GM13976 (cell line): ENCODE measurements around the gene NASP.

Experiments
- DNase-seq: peaks from one replicate; pipeline ENCODE4 v3.0.0; 2012; ENCODE audit warnings: low spot score
- CTCF ChIP-seq: IDR thresholded peaks from 2 replicates; pipeline ENCODE4 v1.5.1; 2012; ENCODE audit warnings: borderline replicate concordance, mild to moderate bottlenecking; ENCODE audit not compliant: insufficient read depth; ENCODE audit errors: extremely low read depth, missing control alignments, control extremely low read depth
- in situ Hi-C: fragments of 300-500 bp; cut with MboI; formaldehyde crosslinking; loops from one replicate; pipeline ENCODE4 v1.12.0; 2022; ENCODE audit warnings: low sequenced_read_pairs, mixed read lengths, inconsistent platforms; ENCODE audit not compliant: unreplicated experiment

Gene NASP

GRCh38 chr1:45623972-45624371, 40.1 kb downstream of the NASP start, which contains the start of gene CCDC17:
TSS of gene CCDC17 (minus strand) at chr1:45624054. CDS start at chr1:45623909, 145 bp downstream.
- no peak for TF ChIP-seq CTCF
- in situ Hi-C loops: no loop called here
- no peak for DNase-seq

- no peak for DNase-seq
- in situ Hi-C loops: no loop called here
- no peak for TF ChIP-seq CTCF
Observed at GRCh38 chr1:45629035-45629434, 45.2 kb downstream of the NASP start.

- no peak for DNase-seq
- TF ChIP-seq CTCF: no peak
- in situ Hi-C loops: no loop called here
Observed at GRCh38 chr1:45630429-45630828, 46.6 kb downstream of the NASP start.

- in situ Hi-C loops: no loop called here
- TF ChIP-seq CTCF: no peak
- no peak for DNase-seq
Observed at GRCh38 chr1:45635211-45635610, 51.4 kb downstream of the NASP start.

- no peak for DNase-seq
- in situ Hi-C loops: no loop called here
- no peak for TF ChIP-seq CTCF
Observed at GRCh38 chr1:45640293-45640692, 56.5 kb downstream of the NASP start.

GRCh38 chr1:45643321-45643720, 59.5 kb downstream of the NASP start:
- no peak for DNase-seq
- no peak for TF ChIP-seq CTCF
- in situ Hi-C loops: no loop called here

GRCh38 chr1:45643978-45644377, 60.1 kb downstream of the NASP start:
- TF ChIP-seq CTCF: no peak
- DNase-seq: no peak
- in situ Hi-C loops: no loop called here
